Neural cell (in vitro differentiated cells): ENCODE data around the gene TRIB2.

ENCODE experiments used
- EP300 ChIP-seq: fragments of 450-650 bp; conservative IDR thresholded peaks from 2 replicates; pipeline ENCODE4 v1.6.1; 2014; ENCODE audit warnings: antibody characterized with exemption, mild to moderate bottlenecking, moderate library complexity; ENCODE audit not compliant: poor library complexity, severe bottlenecking
- MXI1 ChIP-seq: fragments of 450-650 bp; conservative IDR thresholded peaks from 2 replicates; pipeline ENCODE4 v1.6.1; 2014; ENCODE audit warnings: antibody characterized with exemption, mild to moderate bottlenecking; ENCODE audit not compliant: poor library complexity, severe bottlenecking
- POLR2AphosphoS5 ChIP-seq: IDR thresholded peaks from 2 replicates; pipeline ENCODE4 v1.6.1; 2012
- RAD21 ChIP-seq: fragments of 450-650 bp; conservative IDR thresholded peaks from 2 replicates; pipeline ENCODE4 v1.6.1; 2014; ENCODE audit warnings: antibody characterized with exemption, mild to moderate bottlenecking, moderate library complexity
- TF ChIP-seq, protein P1 (sequence below): fragments of 450-650 bp; IDR thresholded peaks from 2 replicates; pipeline ENCODE4 v1.5.1; 2014; ENCODE audit warnings: antibody characterized with exemption, mild to moderate bottlenecking, moderate library complexity; ENCODE audit not compliant: poor library complexity, severe bottlenecking
- TF ChIP-seq, protein P2 (sequence below): IDR thresholded peaks from 2 replicates; pipeline ENCODE4 v1.6.1; 2012; ENCODE audit warnings: borderline replicate concordance

DNA sequence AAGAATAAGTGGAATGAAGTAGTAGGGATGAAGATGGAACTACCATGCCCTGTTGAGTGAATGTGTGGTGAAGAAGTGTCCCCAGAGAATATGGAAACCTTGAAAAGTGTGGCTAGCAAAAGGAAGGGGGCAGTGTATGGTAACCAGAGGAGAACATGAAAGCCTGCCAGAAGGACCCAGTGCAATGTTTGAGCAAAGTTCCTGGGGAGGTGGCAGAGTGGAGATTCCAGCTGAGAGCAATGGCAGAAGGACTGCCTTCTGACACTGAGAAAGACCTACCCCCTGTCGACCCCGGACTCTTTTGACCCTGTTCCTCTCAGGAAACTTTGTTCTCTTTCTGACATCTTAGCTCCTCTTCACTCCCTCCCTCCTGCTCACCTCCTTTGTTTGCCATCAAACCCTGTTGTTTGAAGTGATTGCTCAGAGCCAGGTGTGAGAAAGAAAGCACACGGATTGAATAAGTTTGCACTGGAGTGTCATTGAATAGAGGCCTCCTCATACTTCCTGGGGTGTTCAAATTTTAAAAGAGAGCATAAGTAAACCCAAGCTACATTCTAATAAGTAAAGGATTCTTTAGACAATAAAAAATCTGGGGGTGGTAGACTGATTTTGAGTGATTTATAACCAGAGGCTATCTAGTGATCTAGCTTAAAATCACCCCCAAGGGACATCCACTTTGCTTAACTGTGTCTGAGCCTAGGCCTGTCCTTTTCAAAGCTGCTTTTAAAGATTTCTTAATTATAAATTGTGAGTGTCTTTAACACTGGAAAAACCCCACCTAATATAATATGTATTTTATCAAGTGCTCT is 57.1 kb downstream of the TRIB2 start:
- TF ChIP-seq, protein P1, sequence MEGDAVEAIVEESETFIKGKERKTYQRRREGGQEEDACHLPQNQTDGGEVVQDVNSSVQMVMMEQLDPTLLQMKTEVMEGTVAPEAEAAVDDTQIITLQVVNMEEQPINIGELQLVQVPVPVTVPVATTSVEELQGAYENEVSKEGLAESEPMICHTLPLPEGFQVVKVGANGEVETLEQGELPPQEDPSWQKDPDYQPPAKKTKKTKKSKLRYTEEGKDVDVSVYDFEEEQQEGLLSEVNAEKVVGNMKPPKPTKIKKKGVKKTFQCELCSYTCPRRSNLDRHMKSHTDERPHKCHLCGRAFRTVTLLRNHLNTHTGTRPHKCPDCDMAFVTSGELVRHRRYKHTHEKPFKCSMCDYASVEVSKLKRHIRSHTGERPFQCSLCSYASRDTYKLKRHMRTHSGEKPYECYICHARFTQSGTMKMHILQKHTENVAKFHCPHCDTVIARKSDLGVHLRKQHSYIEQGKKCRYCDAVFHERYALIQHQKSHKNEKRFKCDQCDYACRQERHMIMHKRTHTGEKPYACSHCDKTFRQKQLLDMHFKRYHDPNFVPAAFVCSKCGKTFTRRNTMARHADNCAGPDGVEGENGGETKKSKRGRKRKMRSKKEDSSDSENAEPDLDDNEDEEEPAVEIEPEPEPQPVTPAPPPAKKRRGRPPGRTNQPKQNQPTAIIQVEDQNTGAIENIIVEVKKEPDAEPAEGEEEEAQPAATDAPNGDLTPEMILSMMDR: no peak
- TF ChIP-seq EP300 (no peak), RAD21 (no peak), MXI1 (no peak), POLR2AphosphoS5 (no peak)
- TF ChIP-seq, protein P2, sequence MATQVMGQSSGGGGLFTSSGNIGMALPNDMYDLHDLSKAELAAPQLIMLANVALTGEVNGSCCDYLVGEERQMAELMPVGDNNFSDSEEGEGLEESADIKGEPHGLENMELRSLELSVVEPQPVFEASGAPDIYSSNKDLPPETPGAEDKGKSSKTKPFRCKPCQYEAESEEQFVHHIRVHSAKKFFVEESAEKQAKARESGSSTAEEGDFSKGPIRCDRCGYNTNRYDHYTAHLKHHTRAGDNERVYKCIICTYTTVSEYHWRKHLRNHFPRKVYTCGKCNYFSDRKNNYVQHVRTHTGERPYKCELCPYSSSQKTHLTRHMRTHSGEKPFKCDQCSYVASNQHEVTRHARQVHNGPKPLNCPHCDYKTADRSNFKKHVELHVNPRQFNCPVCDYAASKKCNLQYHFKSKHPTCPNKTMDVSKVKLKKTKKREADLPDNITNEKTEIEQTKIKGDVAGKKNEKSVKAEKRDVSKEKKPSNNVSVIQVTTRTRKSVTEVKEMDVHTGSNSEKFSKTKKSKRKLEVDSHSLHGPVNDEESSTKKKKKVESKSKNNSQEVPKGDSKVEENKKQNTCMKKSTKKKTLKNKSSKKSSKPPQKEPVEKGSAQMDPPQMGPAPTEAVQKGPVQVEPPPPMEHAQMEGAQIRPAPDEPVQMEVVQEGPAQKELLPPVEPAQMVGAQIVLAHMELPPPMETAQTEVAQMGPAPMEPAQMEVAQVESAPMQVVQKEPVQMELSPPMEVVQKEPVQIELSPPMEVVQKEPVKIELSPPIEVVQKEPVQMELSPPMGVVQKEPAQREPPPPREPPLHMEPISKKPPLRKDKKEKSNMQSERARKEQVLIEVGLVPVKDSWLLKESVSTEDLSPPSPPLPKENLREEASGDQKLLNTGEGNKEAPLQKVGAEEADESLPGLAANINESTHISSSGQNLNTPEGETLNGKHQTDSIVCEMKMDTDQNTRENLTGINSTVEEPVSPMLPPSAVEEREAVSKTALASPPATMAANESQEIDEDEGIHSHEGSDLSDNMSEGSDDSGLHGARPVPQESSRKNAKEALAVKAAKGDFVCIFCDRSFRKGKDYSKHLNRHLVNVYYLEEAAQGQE: no peak
